Mesothelial cell of epicardium (in vitro differentiated cells): ENCODE data around the gene ACOXL. TPM values are rescaled to one million over a fixed set of nuclear protein-coding genes. Genes with fewer than 3 reads are reported as not detected.

ENCODE experiments used
- DNase-seq, 2 experiments: peaks; one replicate each; pipeline ENCODE4 v3.0.0; 2021; ENCODE audit warnings: low spot score in 2 of 2; ENCODE audit not compliant: unreplicated experiment in 2 of 2
- H3K27ac Mint-ChIP-seq: 2 replicates; pipeline ENCODE4 v1.8.0; 2021; ENCODE audit warnings: mixed read lengths
- H3K27me3 Mint-ChIP-seq: 2 replicates; pipeline ENCODE4 v1.8.0; 2021; ENCODE audit warnings: low read depth, mixed read lengths
- H3K36me3 Mint-ChIP-seq: 2 replicates; pipeline ENCODE4 v1.8.0; 2021; ENCODE audit warnings: mixed read lengths
- H3K4me1 Mint-ChIP-seq: 2 replicates; pipeline ENCODE4 v1.8.0; 2021; ENCODE audit warnings: mixed read lengths
- H3K4me3 Mint-ChIP-seq: 2 replicates; pipeline ENCODE4 v1.8.0; 2021; ENCODE audit warnings: mild to moderate bottlenecking, moderate library complexity, mixed read lengths
- H3K9me3 Mint-ChIP-seq: 2 replicates; pipeline ENCODE4 v1.8.0; 2021; ENCODE audit warnings: mixed read lengths
- CTCF ChIP-seq: fragments of 200-600 bp; sonication (generic); IDR thresholded peaks from one replicate; pipeline ENCODE4 v1.5.0; 2021; ENCODE audit warnings: antibody characterized with exemption; ENCODE audit not compliant: unreplicated experiment
- total RNA-seq: library from RNA; stranded (reverse); gene quantifications from 3 replicates; pipeline ENCODE4 v1.2.1, GENCODE V29; 2021

The ACOXL gene
- total RNA-seq, 1 donor from 2014 or later = 0.20 TPM

- peaks cover 6% of the 10 kb centered on the region for H3K27me3 Mint-ChIP-seq
- no peak for TF ChIP-seq CTCF
- no peak for DNase-seq
- H3K36me3 Mint-ChIP-seq = no peaks in the 10 kb centered on the region
- no peak overlapping the region for H3K4me3 Mint-ChIP-seq
- H3K9me3 Mint-ChIP-seq = no peaks in the 10 kb centered on the region
- no peak overlapping the region for H3K27ac Mint-ChIP-seq
- H3K4me1 Mint-ChIP-seq = peaks cover 3% of the 10 kb centered on the region
Measured at GRCh38 chr2:111094691-111095090, 362.3 kb downstream of the ACOXL start.

GRCh38 chr2:111095434-111095833 is 363.1 kb downstream of the ACOXL start:
- Mint-ChIP-seq H3K27ac (no peak overlapping the region), H3K9me3 (no peaks in the 10 kb centered on the region), H3K27me3 (peaks cover 2% of the 10 kb centered on the region), H3K4me3 (no peak overlapping the region), H3K4me1 (peaks cover 6% of the 10 kb centered on the region), H3K36me3 (no peaks in the 10 kb centered on the region)
- no peak for DNase-seq
- TF ChIP-seq CTCF = no peak

- no peak overlapping the region for H3K4me3 Mint-ChIP-seq
- H3K36me3 Mint-ChIP-seq = no peaks in the 10 kb centered on the region
- H3K9me3 Mint-ChIP-seq = no peaks in the 10 kb centered on the region
- H3K4me1 Mint-ChIP-seq = peaks cover 6% of the 10 kb centered on the region
- H3K27ac Mint-ChIP-seq = no peak overlapping the region
- no peaks in the 10 kb centered on the region for H3K27me3 Mint-ChIP-seq
- DNase-seq = no peak
- TF ChIP-seq CTCF = no peak
Measured at GRCh38 chr2:111099402-111099801, 367.0 kb downstream of the ACOXL start.

GRCh38 chr2:111100087-111100764 is 367.9 kb downstream of the ACOXL start:
- Mint-ChIP-seq H3K4me1 (peaks cover 6% of the 10 kb centered on the region), H3K4me3 (no peak overlapping the region), H3K36me3 (no peaks in the 10 kb centered on the region), H3K27ac (no peak overlapping the region), H3K9me3 (no peaks in the 10 kb centered on the region), H3K27me3 (no peaks in the 10 kb centered on the region)
- TF ChIP-seq CTCF = no peak
- DNase-seq = no peak

GRCh38 chr2:111100765-111101162 is 368.4 kb downstream of the ACOXL start:
- H3K27me3 Mint-ChIP-seq = no peaks in the 10 kb centered on the region
- H3K9me3 Mint-ChIP-seq = no peaks in the 10 kb centered on the region

More at GRCh38 chr2:111100765-111101162, 368.4 kb downstream of the ACOXL start:
- no peak overlapping the region for H3K4me3 Mint-ChIP-seq
- peaks cover 6% of the 10 kb centered on the region for H3K4me1 Mint-ChIP-seq
- no peaks in the 10 kb centered on the region for H3K36me3 Mint-ChIP-seq
- DNase-seq = no peak
- no peak overlapping the region for H3K27ac Mint-ChIP-seq
- no peak for TF ChIP-seq CTCF
